ENCODE data around the gene JAG2.
A peak's percentile ranks its signal among the peaks of the same experiment; 100 is the strongest.

Gene JAG2

GRCh38 chr14:105124823-105125222 is 43.8 kb downstream of the JAG2 start:
- ChIA-PET POLR2A (ENCODE audit: low non-redundant PET) (no interaction called here), CTCF (interaction anchor here (0.5 to 0.7 kb wide), 3 partner anchors 17 to 113 kb away, joined by 3 to 4 read pairs (median 4); no protein-coding TSS in a partner anchor)
- H3K27ac ChIP-seq = no peak overlapping the region
- no peak for DNase-seq (ENCODE audit: low spot score)
- no peak for TF ChIP-seq CTCF (conservative IDR thresholded peaks at IDR 0.05; ENCODE audit: low read depth)

DNA sequence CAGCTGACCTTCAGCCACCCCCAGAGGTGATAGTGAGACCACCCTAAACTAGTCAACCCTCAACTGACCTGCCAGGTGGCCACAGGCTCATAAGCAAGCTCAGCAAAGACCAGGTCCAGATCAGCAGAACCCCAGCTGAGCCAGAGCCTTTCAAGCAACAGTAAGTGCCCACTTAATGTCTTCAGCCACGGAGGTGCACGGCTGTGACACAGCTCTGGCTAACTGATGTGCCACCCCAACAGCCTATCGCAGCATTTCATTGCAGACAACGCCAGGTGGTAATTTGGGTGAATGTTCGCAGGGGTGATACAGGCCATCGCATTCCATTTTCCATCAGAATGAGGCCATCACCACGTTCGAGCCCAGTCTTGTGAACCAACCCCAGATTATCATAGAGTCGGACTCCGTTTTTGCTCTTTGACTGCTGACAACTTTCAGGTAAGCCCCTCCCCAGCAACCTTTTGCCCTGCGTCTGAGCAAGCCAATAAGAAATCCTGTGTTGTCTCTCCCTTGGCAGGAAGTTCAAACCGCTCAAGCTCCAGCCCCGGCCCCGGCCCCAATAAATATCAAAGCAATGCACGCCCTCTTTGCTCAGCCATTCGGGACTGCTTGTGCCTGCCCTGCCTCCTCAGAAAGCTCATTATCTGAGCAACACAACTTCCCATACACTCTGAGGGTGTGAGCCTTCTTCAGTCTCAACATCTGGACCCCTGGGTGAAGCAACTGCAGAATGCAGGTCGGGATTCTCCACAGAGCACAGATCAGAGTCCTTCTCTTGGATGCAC is 44.4 kb downstream of the JAG2 start:
- H3K27ac ChIP-seq = no peak overlapping the region
- DNase-seq (ENCODE audit: low spot score) = no peak
- CTCF ChIA-PET = interaction anchor here (0.5 to 0.7 kb wide), 3 partner anchors 17 to 112 kb away, joined by 3 to 4 read pairs (median 4); no protein-coding TSS in a partner anchor
- TF ChIP-seq CTCF (conservative IDR thresholded peaks at IDR 0.05; ENCODE audit: low read depth) = no peak
- POLR2A ChIA-PET (ENCODE audit: low non-redundant PET) = no interaction called here

DNA sequence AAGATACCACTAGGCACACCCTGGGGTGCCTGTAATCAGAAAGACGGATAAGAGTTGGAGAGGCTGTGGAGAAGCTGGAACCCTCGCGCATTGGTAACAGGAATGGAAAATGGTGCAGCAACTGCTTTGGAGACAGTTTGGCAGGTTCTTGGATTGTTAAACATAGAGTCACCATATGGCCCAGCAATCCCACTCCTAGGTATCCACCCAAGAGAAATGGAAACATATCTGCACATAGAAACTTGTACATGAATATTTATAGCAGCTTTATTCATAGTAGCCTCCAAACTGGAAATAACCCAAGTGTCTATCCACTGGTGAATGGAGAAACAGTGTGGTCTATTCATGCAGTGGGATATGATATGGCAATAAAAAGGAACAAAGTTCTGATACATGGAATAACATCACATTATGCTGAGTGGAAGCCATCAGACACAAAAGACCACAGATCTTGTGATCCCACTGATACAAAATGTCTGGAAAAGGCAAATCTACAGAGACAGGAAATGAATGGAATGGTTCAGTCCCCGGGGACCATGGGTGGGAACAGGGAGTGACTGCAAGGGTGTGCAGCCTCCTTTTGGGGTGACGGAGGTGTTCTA is 45.4 kb downstream of the JAG2 start:
- DNase-seq (ENCODE audit: low spot score) = no peak
- no peak for TF ChIP-seq CTCF (conservative IDR thresholded peaks at IDR 0.05; ENCODE audit: low read depth)
- no peak overlapping the region for H3K27ac ChIP-seq
- CTCF ChIA-PET = no interaction called here
- POLR2A ChIA-PET (ENCODE audit: low non-redundant PET) = no interaction called here

- POLR2A ChIA-PET (ENCODE audit: low non-redundant PET) = no interaction called here
- no peak for DNase-seq (ENCODE audit: low spot score)
- CTCF ChIA-PET = interaction anchor here (3.9 kb wide), 1 partner anchor 30 kb away, joined by 10 read pairs; no protein-coding TSS in a partner anchor
- no peak overlapping the region for H3K27ac ChIP-seq
- no peak for TF ChIP-seq CTCF (conservative IDR thresholded peaks at IDR 0.05; ENCODE audit: low read depth)
Measured at GRCh38 chr14:105120056-105120455, 48.5 kb downstream of the JAG2 start.

DNA sequence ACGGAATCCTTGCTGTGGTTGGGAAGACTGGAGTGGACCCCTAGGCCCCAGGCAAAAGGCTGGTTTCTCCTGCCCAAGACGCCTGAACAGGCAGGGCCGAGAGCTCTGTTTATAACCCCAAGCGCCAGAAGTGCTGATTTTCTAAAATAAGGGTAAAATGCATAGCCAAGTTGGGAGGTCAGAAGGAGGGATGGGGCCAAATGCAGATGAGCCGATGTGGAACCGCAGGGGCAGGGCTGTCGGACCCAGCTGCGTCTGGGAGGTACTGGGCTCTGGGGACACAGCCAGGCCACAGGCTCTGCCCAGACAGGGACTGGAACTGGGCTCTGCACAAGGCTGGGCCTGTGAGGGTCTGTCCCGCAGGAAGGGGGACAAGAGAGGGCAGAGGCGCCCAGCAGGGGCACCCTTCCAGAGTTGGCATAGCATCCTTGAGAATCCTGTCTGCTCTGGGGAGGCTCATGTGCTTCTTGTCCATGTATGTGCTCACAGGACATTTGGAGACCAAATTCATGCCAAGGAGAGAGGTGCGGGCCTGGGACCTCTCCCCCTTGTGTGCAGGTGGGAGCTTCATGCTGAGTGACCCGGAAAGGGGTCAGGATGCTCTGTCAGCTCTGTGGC is 49.1 kb downstream of the JAG2 start:
- no peak for DNase-seq (ENCODE audit: low spot score)
- H3K27ac ChIP-seq = peak overlapping the region; percentile 32; the same call in 1 of the 2 replicates
- ChIA-PET CTCF (interaction anchor here (0.8 to 3.9 kb wide), 3 partner anchors 23 to 56 kb away, joined by 4 to 10 read pairs (median 4); no protein-coding TSS in a partner anchor), POLR2A (ENCODE audit: low non-redundant PET) (interaction anchor here (0.6 kb wide), 1 partner anchor 35 kb away, joined by 3 read pairs; no protein-coding TSS in a partner anchor)
- no peak for TF ChIP-seq CTCF (conservative IDR thresholded peaks at IDR 0.05; ENCODE audit: low read depth)

Data from RWPE1 (cell line).